HG03565 (cell line): ENCODE data around the gene STK32A.

Experiments
- ATAC-seq: cut with Tn5 transposase; IDR thresholded peaks from one replicate; pipeline ENCODE4 v1.9.1; 2021; ENCODE audit warnings: mild to moderate bottlenecking, moderate library complexity; ENCODE audit not compliant: unreplicated experiment

STK32A gene

DNA sequence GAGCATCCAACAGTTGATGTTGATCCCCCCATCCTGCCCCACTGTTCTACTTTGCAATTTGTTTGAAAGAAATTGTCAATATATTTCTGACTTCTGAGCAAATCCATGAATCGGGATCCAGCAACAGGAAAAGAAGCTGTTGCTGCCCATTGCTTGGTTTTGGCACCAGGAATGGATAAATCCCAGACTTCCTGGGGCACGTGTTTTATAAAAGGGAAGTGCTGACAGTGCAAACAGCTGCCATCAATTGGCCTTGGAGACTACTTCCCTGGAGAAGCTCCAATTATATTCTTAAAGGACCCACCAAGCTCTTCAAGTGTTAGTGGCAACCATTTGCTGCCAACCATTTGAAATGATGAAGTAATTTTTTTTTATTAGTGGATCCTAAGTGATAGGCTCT is 13.7 kb downstream of the STK32A start:
- no peak for ATAC-seq

DNA sequence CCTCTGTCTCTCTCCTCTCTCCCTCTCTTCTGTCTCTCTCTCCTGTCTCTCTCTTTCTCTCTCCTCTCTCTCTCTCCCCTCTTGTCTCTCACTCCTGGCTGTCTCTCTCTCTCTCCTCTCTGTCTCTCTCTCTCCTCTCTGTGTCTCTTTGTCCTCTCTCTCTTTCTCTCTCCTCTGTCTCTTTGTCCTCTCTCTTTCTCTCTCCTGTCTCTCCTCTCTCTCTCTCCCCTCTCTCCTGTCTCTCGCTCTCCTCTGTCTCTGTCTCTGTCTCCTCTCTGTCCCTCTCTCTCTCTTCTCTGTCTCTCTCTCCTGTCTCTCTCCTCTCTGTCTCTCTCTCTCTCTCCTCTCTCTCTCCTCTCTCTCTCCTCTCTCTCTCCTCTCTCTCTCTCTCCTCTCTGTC is 25.0 kb downstream of the STK32A start:
- ATAC-seq = no peak

DNA sequence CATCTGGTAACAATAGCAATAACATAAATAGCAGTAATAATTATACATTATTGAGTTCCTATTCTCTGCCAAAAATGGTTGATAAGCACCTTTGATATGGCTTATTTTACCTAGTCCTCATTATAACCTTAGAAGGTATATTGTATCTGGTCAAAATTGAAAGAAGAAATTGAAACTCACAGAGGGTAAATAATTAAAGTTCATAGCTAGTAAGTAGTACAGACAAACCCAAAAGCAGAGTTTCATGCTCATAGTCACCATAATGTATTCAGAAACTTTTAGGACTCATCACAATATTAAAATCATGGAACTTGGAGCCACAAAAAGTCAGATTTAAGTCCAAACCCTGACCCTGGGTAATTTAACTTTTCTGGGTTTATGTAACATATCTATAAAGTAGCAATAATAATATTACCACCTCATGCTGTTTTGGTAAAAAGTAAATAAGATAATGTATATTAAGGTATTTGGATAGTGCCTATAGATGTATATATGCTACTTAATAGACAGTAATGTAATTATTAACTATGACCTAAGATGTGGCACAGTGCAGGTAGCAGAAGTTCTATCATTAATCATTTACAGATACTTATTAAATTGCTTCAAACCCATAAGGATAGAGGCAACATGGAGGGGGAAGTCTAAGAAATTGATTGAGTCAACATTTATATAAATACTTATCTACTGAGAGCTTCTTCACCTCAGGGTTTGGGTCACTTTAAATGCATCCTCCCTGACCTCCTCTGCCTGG is 32.4 kb downstream of the STK32A start:
- no peak for ATAC-seq

- no peak for ATAC-seq
Measured at GRCh38 chr5:147276497-147276896, 41.7 kb downstream of the STK32A start.

GRCh38 chr5:147286296-147286695 is 51.5 kb downstream of the STK32A start:
- no peak for ATAC-seq

DNA sequence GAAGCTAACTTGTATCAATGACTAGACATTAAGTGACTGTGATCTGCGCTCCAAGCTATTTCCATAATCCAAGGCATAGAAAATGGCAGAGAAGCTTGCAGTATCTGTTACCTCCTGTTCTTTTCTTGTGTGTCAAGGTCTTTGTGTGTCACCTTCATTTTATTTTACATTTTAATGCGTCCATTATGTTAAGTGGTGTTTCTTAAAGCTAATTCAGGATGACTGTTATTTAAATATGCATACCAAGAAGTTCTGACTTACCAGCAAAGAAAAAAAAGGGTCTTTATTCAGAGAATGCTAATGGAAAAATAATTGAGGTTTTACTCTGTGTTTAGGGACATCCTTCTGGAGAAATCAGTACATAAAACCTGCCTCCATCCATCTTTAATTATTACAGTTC is 52.3 kb downstream of the STK32A start:
- ATAC-seq = no peak

GRCh38 chr5:147290261-147290660 is 55.4 kb downstream of the STK32A start:
- no peak for ATAC-seq

- no peak for ATAC-seq
Measured at GRCh38 chr5:147303251-147303650, 68.4 kb downstream of the STK32A start.

- no peak for ATAC-seq
Measured at GRCh38 chr5:147303976-147304375, 69.2 kb downstream of the STK32A start.

GRCh38 chr5:147305147-147305546 is 70.3 kb downstream of the STK32A start:
- ATAC-seq = no peak

DNA sequence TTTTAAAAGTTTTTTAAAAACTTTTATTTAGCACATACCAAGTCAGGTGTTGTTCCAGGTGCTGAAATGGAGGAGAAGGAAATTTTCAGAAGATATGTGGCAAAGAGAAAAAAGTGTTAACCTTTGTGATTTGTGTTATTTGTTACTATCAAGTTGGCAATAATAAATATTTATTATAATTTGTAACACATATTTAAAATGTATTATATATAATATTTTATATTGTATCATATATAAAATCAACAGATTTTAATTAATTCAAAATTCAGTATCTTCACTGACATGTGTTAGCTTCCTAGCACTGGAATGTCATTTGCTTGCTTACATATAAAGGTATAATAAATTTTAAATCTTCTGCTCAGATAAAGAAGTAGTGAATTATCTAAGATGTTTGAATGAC is 71.5 kb downstream of the STK32A start:
- ATAC-seq = no peak

DNA sequence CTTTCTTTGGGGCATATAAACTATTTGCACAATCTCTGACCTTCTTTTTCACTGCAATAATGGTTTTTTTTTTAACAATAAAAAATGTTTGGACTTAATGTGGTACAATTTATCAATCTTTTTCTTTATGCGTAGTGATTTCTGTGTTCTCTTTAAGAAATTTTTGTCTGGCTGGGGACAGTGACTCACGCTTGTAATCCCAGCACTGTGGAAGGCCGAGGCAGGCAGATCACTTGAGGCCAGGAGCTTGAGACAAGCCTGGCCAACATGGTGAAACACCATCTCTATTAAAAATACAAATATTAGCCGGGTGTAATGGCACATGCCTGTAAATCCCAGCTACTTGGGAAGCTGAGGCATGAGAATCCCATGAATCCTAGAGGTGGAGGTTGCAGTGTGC is 72.3 kb downstream of the STK32A start:
- no peak for ATAC-seq

DNA sequence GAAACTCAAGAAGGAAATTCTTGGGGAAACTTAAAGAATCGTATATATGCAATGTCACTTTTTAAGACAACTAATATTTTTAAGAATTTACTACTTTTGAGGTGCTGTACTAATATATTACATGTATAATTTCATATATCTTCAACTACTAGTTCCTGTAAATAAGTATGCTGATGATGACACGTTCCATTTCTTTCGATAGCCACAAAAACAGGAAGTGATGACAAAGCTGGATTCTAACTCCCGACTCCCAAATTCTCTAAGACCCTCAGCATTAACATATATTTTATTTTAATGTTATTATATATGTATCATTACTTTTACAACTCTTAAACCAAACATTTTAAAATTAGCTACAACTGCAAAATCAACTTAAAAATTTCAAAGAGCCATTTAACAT is 74.8 kb downstream of the STK32A start:
- no peak for ATAC-seq

- ATAC-seq = no peak
Measured at GRCh38 chr5:147310059-147310704, 75.4 kb downstream of the STK32A start.

DNA sequence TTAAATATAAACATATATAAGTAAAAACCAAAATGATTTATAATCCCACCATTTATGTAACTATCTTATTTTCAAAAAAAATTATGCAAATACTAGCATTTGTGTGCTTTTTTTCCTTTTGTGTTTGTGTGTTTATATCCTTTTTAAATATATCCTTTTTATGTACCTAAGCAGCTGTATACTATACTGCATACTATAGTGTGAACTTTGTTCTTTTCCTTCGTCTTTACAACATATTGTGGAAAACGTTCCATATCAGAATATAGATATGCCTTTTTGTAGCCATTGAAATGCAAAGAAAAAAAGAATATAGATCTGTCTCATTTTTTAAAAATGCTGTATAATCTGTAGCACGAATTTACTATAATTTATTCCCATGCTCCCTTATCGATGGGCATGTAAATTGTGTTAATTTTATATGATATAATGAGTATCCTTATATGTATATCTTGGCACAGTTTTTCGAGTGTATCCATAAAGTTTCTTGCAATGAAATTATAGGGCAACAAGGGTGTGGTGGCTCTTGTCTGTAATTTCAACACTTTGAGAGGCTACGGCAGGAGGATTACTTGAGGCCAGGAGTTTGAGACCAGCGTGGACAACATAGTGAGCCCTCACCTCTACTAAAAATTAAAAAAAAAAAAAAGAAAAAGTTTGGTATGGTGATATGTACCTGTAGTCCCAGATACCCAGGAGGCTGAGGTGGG is 83.3 kb downstream of the STK32A start:
- no peak for ATAC-seq

- ATAC-seq = no peak
Measured at GRCh38 chr5:147321569-147321968, 86.7 kb downstream of the STK32A start.

DNA sequence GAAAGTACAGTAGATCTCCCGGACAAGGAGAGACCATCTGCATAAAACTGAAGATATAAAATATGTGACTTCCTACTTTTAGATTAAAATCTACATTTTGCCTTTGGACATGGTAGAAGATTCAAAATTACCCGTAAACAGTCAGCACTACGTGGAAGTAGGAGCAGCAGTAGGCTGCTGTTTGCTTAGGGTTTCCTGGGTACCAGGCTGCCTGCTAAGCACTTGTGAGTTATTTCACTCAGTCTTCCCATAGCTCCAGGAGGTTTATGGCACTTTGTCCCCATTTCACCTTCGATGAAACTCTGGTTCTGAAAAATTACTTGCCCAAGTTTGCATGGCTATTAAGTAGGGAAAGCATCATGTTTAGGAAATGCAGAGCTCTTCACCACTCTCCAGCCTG is 92.6 kb downstream of the STK32A start:
- ATAC-seq = no peak

DNA sequence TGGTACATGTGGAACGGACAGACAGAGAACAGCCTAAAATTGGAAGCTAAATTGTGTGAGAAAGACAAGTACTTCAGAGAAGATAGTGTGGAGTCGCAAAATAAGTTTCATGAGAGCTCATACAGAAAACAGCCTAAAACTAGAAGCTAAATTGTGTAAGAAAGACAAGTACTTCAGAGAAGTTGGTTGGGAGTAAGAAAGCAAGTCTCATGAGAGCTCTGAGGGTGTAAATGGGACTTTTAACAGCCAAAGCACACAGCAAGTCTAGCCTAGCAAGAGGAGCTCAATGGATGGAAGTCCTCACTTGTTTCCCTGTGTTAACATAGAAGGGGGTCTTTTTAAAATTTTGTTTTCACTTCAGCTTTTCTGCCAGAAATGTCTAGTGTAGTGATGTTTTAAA is 93.1 kb downstream of the STK32A start:
- no peak for ATAC-seq

DNA sequence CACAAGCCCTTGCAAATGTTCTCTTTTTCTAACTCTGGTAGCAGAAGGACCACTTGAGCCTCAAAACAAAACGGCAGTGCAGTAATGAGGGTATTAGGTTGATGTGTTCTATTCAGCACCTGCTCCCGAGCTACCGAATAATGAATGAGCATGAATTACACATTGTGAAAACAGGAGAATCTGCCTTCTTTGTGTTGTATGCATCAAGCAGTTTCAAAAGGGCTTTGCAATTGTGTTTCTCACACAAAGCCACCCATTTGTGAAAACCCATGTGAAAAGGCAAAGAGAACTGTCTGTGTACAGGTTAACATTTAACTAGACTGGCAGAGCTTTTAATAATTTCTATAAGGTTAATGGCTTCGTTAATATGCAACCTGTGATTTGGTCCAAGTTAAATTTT is 97.8 kb downstream of the STK32A start:
- ATAC-seq = no peak

GRCh38 chr5:147336876-147337275 is 102.0 kb downstream of the STK32A start:
- ATAC-seq = no peak

DNA sequence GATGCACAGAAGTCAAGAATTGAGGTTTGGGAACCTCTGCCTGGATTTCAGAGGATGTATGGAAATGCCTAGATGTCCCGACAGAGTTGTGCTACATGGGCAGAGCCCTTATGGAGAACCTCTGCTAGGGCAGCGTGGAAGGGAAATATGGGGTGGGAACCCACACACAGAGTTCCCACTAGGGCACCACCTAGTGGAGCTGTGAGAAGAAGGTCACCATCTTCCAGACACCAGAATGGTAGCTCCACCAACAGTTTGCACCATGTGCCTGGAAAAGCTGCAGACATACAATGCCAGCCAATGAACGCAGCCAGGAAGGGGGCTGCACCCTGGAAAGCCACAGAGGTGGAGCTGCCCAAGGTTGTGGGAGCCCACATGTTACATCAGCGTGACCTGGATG is 104.5 kb downstream of the STK32A start:
- ATAC-seq = no peak

- ATAC-seq = no peak
Measured at GRCh38 chr5:147340941-147341340, 106.1 kb downstream of the STK32A start.
